ENCODE data around the gene RBM47. TPM values are rescaled to one million over a fixed set of nuclear protein-coding genes. Genes with fewer than 3 reads are reported as not detected.

RBM47 gene
- total and polyA plus RNA-seq, 10 of the 15 experiments (the other 5 are each of a cell fraction or from before 2014, with no cell fraction given): 7.9 to 45.0 (median 28.7) TPM

DNA sequence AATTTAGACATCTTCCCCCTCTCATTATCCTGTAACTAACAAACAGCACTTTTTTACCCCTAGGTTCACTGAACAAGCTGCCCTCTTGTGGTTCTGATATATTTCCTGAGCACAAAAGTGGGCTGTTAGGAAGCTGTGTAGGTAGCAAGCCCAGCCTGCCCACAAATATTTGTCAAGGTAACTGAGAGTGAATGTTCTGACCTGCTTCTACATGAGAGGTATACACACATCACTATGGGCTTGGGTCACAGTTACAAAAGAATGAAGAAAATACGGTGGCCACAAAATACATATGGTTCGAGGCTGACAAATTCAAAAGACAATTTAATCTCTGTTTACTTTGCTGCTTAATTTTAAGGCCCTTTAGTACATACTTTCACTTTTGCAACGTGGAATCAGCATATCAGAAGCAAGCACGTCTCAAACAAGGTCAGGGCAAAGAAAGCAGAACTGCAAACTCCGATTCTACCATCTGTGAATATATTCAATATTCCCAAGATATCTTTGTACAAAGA, 78.7 kb downstream of the RBM47 start (continued):
- TF ChIP-seq ZNF687 (IDR thresholded peaks at IDR 0.05) (peak; percentile 64), FOXM1 (IDR thresholded peaks at IDR 0.05; ENCODE audit: low read depth, low read length) (no peak), RFX5 (IDR thresholded peaks at IDR 0.05; ENCODE audit: low read depth, low read length) (no peak), MLLT1 (IDR thresholded peaks at IDR 0.05) (peak; percentile 84), SUZ12 (IDR thresholded peaks at IDR 0.05; ENCODE audit: unreplicated experiment) (no peak), NRF1 (conservative IDR thresholded peaks at IDR 0.05; ENCODE audit: low read depth, low read length) (no peak)
- TF ChIP-seq, protein P1, sequence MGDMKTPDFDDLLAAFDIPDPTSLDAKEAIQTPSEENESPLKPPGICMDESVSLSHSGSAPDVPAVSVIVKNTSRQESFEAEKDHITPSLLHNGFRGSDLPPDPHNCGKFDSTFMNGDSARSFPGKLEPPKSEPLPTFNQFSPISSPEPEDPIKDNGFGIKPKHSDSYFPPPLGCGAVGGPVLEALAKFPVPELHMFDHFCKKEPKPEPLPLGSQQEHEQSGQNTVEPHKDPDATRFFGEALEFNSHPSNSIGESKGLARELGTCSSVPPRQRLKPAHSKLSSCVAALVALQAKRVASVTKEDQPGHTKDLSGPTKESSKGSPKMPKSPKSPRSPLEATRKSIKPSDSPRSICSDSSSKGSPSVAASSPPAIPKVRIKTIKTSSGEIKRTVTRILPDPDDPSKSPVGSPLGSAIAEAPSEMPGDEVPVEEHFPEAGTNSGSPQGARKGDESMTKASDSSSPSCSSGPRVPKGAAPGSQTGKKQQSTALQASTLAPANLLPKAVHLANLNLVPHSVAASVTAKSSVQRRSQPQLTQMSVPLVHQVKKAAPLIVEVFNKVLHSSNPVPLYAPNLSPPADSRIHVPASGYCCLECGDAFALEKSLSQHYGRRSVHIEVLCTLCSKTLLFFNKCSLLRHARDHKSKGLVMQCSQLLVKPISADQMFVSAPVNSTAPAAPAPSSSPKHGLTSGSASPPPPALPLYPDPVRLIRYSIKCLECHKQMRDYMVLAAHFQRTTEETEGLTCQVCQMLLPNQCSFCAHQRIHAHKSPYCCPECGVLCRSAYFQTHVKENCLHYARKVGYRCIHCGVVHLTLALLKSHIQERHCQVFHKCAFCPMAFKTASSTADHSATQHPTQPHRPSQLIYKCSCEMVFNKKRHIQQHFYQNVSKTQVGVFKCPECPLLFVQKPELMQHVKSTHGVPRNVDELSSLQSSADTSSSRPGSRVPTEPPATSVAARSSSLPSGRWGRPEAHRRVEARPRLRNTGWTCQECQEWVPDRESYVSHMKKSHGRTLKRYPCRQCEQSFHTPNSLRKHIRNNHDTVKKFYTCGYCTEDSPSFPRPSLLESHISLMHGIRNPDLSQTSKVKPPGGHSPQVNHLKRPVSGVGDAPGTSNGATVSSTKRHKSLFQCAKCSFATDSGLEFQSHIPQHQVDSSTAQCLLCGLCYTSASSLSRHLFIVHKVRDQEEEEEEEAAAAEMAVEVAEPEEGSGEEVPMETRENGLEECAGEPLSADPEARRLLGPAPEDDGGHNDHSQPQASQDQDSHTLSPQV (IDR thresholded peaks at IDR 0.05): no peak
- TF ChIP-seq, protein P2, sequence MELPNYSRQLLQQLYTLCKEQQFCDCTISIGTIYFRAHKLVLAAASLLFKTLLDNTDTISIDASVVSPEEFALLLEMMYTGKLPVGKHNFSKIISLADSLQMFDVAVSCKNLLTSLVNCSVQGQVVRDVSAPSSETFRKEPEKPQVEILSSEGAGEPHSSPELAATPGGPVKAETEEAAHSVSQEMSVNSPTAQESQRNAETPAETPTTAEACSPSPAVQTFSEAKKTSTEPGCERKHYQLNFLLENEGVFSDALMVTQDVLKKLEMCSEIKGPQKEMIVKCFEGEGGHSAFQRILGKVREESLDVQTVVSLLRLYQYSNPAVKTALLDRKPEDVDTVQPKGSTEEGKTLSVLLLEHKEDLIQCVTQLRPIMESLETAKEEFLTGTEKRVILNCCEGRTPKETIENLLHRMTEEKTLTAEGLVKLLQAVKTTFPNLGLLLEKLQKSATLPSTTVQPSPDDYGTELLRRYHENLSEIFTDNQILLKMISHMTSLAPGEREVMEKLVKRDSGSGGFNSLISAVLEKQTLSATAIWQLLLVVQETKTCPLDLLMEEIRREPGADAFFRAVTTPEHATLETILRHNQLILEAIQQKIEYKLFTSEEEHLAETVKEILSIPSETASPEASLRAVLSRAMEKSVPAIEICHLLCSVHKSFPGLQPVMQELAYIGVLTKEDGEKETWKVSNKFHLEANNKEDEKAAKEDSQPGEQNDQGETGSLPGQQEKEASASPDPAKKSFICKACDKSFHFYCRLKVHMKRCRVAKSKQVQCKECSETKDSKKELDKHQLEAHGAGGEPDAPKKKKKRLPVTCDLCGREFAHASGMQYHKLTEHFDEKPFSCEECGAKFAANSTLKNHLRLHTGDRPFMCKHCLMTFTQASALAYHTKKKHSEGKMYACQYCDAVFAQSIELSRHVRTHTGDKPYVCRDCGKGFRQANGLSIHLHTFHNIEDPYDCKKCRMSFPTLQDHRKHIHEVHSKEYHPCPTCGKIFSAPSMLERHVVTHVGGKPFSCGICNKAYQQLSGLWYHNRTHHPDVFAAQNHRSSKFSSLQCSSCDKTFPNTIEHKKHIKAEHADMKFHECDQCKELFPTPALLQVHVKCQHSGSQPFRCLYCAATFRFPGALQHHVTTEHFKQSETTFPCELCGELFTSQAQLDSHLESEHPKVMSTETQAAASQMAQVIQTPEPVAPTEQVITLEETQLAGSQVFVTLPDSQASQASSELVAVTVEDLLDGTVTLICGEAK (IDR thresholded peaks at IDR 0.05; ENCODE audit: borderline replicate concordance): peak; percentile 44; the same call in 1 of the 2 replicates

All from GM12878 (cell line).